Esophagus squamous epithelium (tissue), 4 donors: ENCODE measurements around the gene NRF1.

Source experiments
- POLR2A ChIP-seq, 4 donors: fragments of 450-650 bp; IDR thresholded peaks; one replicate each; pipeline ENCODE4 v1.6.1; 2017; ENCODE audit warnings: antibody characterized with exemption in 4 of 4, mild to moderate bottlenecking in 4 of 4, moderate library complexity in 3 of 4
- TF ChIP-seq, protein P1 (sequence below), 6 experiments: fragments of 450-650 bp in 4 of 6; fragments of 200-600 bp in 2 of 6; sonication (generic) in 2 of 6; IDR thresholded peaks; one replicate each; pipeline ENCODE4 v1.5.1; 2016 to 2019; ENCODE audit warnings: antibody characterized with exemption in 6 of 6, mild to moderate bottlenecking in 4 of 6, moderate library complexity in 4 of 6

DNA sequence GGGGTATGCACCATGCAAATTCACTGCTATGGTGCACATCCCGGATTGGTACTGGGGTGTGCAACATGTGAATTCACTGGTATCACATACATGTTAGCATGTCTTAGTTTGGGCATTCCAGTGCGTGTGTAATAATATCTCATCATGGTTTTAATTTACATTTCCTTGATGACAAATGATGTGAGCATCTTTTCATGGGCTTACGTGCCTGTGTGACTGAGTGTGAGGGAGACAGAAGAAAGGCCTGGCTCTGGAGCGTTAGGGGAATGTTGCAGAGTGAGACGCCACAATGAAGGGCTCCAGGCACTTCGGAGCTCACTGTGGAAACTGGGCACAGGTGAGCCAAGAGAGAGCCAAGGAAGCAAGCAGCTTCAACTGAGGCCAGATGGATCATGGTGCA is 178.6 kb downstream of the NRF1 start:
- TF ChIP-seq, protein P1, sequence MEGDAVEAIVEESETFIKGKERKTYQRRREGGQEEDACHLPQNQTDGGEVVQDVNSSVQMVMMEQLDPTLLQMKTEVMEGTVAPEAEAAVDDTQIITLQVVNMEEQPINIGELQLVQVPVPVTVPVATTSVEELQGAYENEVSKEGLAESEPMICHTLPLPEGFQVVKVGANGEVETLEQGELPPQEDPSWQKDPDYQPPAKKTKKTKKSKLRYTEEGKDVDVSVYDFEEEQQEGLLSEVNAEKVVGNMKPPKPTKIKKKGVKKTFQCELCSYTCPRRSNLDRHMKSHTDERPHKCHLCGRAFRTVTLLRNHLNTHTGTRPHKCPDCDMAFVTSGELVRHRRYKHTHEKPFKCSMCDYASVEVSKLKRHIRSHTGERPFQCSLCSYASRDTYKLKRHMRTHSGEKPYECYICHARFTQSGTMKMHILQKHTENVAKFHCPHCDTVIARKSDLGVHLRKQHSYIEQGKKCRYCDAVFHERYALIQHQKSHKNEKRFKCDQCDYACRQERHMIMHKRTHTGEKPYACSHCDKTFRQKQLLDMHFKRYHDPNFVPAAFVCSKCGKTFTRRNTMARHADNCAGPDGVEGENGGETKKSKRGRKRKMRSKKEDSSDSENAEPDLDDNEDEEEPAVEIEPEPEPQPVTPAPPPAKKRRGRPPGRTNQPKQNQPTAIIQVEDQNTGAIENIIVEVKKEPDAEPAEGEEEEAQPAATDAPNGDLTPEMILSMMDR (IDR thresholded peaks at IDR 0.05) = no peak
- no peak for TF ChIP-seq POLR2A (IDR thresholded peaks at IDR 0.05)
